Lower lobe of right lung (tissue), 2 donors: Measurements from ENCODE around the gene THRA. TPM values are rescaled to one million over a fixed set of nuclear protein-coding genes. Genes with fewer than 3 reads are reported as not detected.

Experiments used
- ATAC-seq, 2 donors: fragments of 200-7000 bp; cut with Tn5 transposase; one replicate each; pipeline ENCODE4 v1.9.1; 2020 to 2022; ENCODE audit warnings: mild to moderate bottlenecking in 2 of 2, moderate library complexity in 2 of 2
- DNase-seq: peaks from one replicate; pipeline ENCODE4 v3.0.0-alpha.2; 2020
- H3K27ac ChIP-seq: fragments of 200-600 bp; one replicate; pipeline ENCODE4 v1.8.0; 2022
- H3K27me3 ChIP-seq: fragments of 200-600 bp; one replicate; pipeline ENCODE4 v1.8.0; 2022; ENCODE audit warnings: low read depth
- H3K36me3 ChIP-seq: fragments of 200-600 bp; one replicate; pipeline ENCODE4 v1.8.0; 2022; ENCODE audit warnings: mild to moderate bottlenecking
- H3K4me1 ChIP-seq: fragments of 200-600 bp; one replicate; pipeline ENCODE4 v1.8.0; 2022
- H3K4me3 ChIP-seq: fragments of 200-600 bp; one replicate; pipeline ENCODE4 v1.8.0; 2022; ENCODE audit warnings: mild to moderate bottlenecking
- H3K9me3 ChIP-seq: fragments of 200-600 bp; one replicate; pipeline ENCODE4 v1.8.0; 2022
- intact Hi-C: fragments of 100-400 bp; cut with DNase I; formaldehyde crosslinking; loops from one replicate; pipeline ENCODE4 v1.11.0; 2022
- total RNA-seq: library from RNA; stranded (reverse); fragmentation: NEBNext Ultra II Directional; extraction: Animal tissue kit (Norgen Biotek cat#: 25700); gene quantifications from one replicate; pipeline ENCODE4 v1.2.1, GENCODE V29; 2021
- TF ChIP-seq, protein P1 (sequence below): fragments of 200-600 bp; IDR thresholded peaks from one replicate; pipeline ENCODE4 v1.8.0; 2022; ENCODE audit warnings: antibody characterized with exemption, mild to moderate bottlenecking
- donor health status: DM: no; HTN: yes; CAD: no; lungs with severe emphysema.

Gene THRA
- total RNA-seq, 1 donor from 2014 or later, result 50.1 TPM

DNA sequence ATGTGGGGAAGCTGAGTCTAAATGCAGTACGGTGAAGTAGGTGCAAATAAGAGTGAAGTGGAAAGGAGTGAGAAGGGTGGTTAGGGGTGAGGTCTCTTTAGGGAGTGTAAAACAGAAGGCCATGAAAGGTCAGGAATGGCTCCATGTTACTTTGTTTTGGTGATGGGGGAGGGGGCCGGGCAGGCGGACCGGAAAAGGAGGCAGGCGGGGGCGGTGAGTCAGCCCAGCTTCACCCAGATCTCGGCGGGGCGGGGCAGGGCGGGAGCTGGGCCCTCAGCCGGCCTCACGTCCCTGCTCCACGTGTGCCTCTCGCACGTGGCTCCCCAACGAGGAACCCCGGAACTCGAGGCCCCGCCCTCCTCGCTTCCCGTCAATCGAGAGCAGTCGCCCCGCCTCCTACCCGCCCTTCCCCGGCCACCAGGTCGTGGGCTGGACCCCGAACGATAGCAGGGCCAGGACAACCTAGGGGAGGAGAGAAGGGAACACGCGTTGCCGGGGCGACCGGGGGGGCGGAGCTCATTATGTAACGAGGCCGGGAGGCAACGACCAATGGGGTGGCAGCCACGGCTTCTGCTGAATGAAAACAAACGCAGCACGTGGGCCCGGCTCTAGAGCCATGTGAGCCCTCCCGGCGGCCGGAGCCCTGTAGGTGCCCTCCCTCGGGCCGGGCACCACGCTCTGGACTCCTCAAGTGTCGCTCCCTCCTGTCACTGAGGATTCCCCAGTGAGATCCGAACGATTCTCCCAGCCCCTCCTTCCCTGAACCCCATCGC, 36.3 kb downstream of the THRA start:
- Histone ChIP-seq H3K27ac (peak overlapping the region; percentile 95), H3K4me1 (peaks cover 80% of the 10 kb centered on the region), H3K27me3 (no peaks in the 10 kb centered on the region), H3K36me3 (peaks cover 38% of the 10 kb centered on the region), H3K9me3 (no peaks in the 10 kb centered on the region), H3K4me3 (peak overlapping the region; percentile 83)
- DNase-seq (peak; percentile 100), ATAC-seq (peak; percentile 87 to 91)
- TF ChIP-seq, protein P1, sequence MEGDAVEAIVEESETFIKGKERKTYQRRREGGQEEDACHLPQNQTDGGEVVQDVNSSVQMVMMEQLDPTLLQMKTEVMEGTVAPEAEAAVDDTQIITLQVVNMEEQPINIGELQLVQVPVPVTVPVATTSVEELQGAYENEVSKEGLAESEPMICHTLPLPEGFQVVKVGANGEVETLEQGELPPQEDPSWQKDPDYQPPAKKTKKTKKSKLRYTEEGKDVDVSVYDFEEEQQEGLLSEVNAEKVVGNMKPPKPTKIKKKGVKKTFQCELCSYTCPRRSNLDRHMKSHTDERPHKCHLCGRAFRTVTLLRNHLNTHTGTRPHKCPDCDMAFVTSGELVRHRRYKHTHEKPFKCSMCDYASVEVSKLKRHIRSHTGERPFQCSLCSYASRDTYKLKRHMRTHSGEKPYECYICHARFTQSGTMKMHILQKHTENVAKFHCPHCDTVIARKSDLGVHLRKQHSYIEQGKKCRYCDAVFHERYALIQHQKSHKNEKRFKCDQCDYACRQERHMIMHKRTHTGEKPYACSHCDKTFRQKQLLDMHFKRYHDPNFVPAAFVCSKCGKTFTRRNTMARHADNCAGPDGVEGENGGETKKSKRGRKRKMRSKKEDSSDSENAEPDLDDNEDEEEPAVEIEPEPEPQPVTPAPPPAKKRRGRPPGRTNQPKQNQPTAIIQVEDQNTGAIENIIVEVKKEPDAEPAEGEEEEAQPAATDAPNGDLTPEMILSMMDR, result no peak
- intact Hi-C loops, result no loop called here

DNA sequence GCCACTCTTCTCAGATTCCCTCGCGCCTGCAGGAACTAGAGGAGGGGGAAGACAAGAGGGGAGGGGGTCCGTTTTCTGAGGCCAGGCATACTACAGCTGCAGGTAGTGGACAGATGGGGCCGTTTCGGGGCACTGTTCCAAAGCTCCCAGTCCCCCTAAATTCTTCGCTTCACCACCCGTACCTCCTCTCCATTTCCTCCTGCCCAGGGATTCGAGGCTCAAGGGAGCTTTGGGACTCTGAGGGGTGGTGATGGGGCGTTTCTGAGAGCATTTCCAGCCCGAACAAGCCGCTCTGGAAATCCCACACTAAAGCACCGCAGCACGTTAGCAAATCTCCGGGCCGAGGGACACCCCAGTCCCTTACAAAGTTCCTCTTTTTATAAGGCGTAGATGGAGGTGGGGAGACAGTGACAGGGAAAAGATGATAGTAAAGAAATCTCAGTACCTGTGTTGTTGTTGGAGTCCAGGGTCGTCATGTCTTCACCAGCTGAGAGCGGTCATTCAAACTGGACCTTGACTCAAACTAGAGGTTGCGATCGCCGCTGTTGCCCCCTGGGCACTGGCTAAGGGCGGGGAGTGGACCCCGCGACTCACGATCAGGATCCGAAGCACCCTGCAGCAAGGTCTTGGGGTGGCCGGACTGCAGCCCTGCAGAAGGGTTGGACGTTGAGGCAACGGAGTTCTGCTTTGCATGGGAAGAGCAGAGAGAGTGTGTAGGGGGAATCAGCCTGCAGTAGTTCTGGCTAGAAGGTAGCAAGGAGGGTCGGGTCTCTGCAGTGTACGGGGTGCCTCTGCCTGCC, 37.1 kb downstream of the THRA start:
- H3K9me3 ChIP-seq, result no peaks in the 10 kb centered on the region
- H3K4me1 ChIP-seq, result peaks cover 80% of the 10 kb centered on the region
- no peaks in the 10 kb centered on the region for H3K27me3 ChIP-seq
- DNase-seq (no peak), ATAC-seq (peak; percentile 0 to 1)
- H3K27ac ChIP-seq, result peak overlapping the region; percentile 95
- peaks cover 30% of the 10 kb centered on the region for H3K36me3 ChIP-seq
- peak overlapping the region; percentile 83 for H3K4me3 ChIP-seq
- TF ChIP-seq, protein P1, result no peak
- intact Hi-C loops, result no loop called here

DNA sequence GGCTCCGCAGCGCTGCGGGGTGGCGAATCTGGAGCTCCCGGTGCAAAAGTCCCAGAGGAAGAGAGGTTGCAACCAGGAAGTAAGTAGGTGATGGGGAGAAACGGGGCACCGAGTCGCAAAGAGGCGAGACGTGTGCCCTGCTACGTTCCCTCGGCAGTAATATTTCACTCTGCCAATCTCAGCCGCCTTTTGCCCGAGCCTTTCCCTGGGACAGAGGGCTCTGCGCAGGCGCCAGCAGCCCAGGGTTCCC, 37.6 kb downstream of the THRA start, which contains the start of gene NR1D1:
Gene NR1D1, minus strand, starts transcription at position 171 of the 250 bp plus-strand sequence. CDS start 495 bp downstream, outside the sequence.
- H3K27me3 ChIP-seq, result no peaks in the 10 kb centered on the region
- H3K4me1 ChIP-seq, result peaks cover 80% of the 10 kb centered on the region
- peak within 1 kb of the TSS; percentile 95 for H3K27ac ChIP-seq
- H3K9me3 ChIP-seq, result no peaks in the 10 kb centered on the region
- H3K4me3 ChIP-seq, result peak within 1 kb of the TSS; percentile 83
- TF ChIP-seq, protein P1, result no peak
- ATAC-seq, result no peak
- intact Hi-C loops, result no loop called here
- peaks cover 25% of the 10 kb centered on the region for H3K36me3 ChIP-seq
- no peak for DNase-seq

DNA sequence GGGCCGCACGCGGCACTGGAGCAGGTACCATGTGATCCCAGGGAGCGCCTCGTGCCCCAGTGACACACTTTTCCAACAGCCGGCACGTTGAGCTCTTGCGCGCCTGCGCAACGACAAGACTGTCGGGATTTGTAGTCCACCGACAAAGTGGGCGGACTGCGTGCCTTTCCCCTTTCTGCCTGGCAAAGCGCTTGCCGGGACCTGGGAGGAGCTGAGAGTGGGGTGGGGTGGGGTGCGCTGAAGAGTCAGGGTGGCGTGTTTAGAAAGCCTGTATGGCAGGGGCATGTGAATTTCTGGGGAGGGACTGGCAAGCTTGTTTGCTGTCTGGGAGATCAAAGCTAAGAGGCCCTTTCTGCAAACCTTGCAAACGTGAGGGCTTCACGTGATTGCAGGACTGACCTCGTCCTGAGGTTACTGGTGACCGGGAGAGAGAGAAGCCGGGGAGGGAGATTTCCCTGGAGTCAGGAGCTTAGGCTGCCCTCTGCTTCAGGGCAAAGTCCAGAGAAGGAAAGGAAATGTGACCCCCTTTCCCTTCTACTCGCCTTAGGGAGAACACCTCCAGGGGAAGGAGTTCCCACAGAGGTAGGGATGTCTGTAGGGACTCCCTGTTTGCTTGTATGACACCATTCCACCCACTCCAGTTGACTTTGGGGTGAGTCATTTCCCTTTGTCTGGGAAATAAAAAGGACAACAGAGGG, 38.1 kb downstream of the THRA start:
- no peaks in the 10 kb centered on the region for H3K27me3 ChIP-seq
- H3K36me3 ChIP-seq, result peaks cover 20% of the 10 kb centered on the region
- DNase-seq, result peak; percentile 99
- H3K4me3 ChIP-seq, result peak overlapping the region; percentile 83
- peak overlapping the region; percentile 95 for H3K27ac ChIP-seq
- intact Hi-C loops, result no loop called here
- peaks cover 80% of the 10 kb centered on the region for H3K4me1 ChIP-seq
- H3K9me3 ChIP-seq, result no peaks in the 10 kb centered on the region
- peak; percentile 81 to 83 for ATAC-seq
- TF ChIP-seq, protein P1, result no peak

DNA sequence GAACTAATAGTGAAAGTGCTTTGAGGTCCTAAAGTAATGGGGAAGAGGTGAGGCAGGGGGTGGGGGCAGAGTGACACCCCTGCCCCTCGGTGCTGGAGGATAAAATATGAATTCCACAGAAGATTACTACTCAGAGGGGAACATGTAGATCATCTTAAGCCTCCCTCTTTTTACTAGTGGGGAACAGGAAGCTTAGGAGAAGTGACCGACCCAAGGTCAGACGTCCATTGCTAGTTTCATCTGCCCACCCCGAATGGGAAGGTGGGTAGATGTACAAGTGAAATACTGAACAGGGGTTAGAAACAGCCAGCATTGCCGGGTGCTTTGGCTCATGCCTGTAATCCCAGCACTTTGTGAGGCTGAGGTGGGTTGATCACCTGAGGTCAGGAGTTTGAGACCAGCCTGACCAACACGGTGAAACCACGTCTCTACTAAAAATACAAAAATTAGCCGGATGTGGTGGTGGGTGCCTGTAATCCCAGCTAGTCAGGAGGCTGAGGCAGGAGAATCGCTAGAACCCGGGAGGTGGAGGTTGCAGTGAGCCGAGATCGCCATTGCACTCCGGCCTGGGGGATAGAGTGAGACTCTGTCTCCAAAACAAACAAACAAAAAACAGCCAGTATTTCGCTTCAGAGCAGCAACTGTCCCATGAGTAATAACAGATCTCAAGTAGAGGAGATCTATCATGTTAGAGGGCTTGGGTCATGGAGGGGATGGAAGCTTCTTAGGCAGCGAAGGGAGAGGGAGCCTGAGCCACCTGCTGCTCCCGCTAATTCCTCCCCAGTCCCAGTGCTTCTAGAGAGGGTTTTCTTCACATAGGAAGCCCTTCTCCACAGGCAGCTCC, 38.8 kb downstream of the THRA start:
- no peaks in the 10 kb centered on the region for H3K9me3 ChIP-seq
- H3K27ac ChIP-seq, result peak overlapping the region; percentile 95
- peak overlapping the region; percentile 83 for H3K4me3 ChIP-seq
- peaks cover 12% of the 10 kb centered on the region for H3K36me3 ChIP-seq
- no peak for ATAC-seq
- no peak for DNase-seq
- H3K4me1 ChIP-seq, result peaks cover 80% of the 10 kb centered on the region
- intact Hi-C loops, result no loop called here
- TF ChIP-seq, protein P1, result no peak
- H3K27me3 ChIP-seq, result no peaks in the 10 kb centered on the region
